ENCODE measurements around the gene GCDH. TPM values are rescaled to one million over a fixed set of nuclear protein-coding genes. Genes with fewer than 3 reads are reported as not detected.

GCDH gene
- total and polyA plus RNA-seq, 2 of the 8 experiments (the other 6 are each of a cell fraction or from before 2014, with no cell fraction given) = 67.3 to 89.4 TPM

DNA sequence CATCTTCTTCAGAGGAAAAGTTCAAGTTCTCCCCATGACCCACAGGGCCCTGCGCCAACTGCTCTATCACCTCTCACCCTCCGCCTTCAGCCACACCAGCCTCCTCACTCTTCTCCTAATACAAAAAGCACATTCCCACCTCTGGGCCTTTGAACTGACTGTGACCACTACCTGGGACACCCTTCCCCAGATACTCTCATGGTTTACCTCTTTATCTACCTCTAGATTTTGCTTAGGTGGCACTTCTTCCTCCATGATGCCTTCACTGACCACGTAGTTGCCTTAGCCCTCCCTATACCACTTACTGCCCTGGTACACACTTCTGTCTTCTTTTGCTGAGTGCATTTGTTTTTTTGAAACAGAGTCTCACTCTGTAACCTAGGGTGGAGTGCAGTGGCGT lies 32.0 kb downstream of the GCDH start:
- Histone ChIP-seq H3K14ac (ENCODE audit: insufficient read length) (no peak overlapping the region), H4K20me1 (replicated peaks in 1 of 2; ENCODE audit: control insufficient read depth in 1 of 2, insufficient read depth in 2 of 2, low read length in 2 of 2) (peaks cover 0 to 3% of the 10 kb centered on the region in 2 experiments), H3K4ac (replicated peaks; ENCODE audit: insufficient read length, low read depth, low read length) (no peak overlapping the region), H4K5ac (ENCODE audit: insufficient read length, low read depth, low read length) (no peak overlapping the region), H3K4me1 (replicated peaks in 1 of 4; ENCODE audit: control insufficient read depth in 3 of 4, insufficient read depth in 4 of 4, low read length in 3 of 4) (peaks cover 0 to 2% (median 0%) of the 10 kb centered on the region in 4 experiments; a peak in 1 of 7 replicates), H2BK12ac (ENCODE audit: low read depth, low read length) (no peak overlapping the region), H4K8ac (ENCODE audit: extremely low read depth, insufficient read depth, low read length) (no peak overlapping the region), H2BK120ac (replicated peaks; ENCODE audit: low read depth, low read length) (no peak overlapping the region), H3K9ac (replicated peaks in 1 of 4; ENCODE audit: extremely low read depth in 1 of 4, low read depth in 3 of 4, low read length in 3 of 4) (no peak overlapping the region), H2AFZ (ENCODE audit: low read length) (no peak overlapping the region), H2BK20ac (ENCODE audit: low read length) (no peak overlapping the region), H3K79me1 (ENCODE audit: low read depth, low read length) (no peaks in the 10 kb centered on the region), H2BK5ac (ENCODE audit: low read depth, low read length) (no peak overlapping the region), H3K79me2 (ENCODE audit: control insufficient read depth in 1 of 2, insufficient read depth in 2 of 2, low read length in 2 of 2) (no peaks in the 10 kb centered on the region), H3K4me2 (ENCODE audit: insufficient read depth in 1 of 2, low read depth in 2 of 2, low read length in 2 of 2) (no peak overlapping the region), H3K23ac (ENCODE audit: insufficient read length) (no peak overlapping the region), H3K27ac (ENCODE audit: low read depth, low read length) (no peak overlapping the region), H3K36me3 (ENCODE audit: control insufficient read depth in 2 of 4, insufficient read depth in 4 of 4, low read length in 3 of 4) (peaks cover 25 to 55% (median 38%) of the 10 kb centered on the region in 4 experiments; a peak in 7 of 8 replicates), H4K91ac (replicated peaks; ENCODE audit: insufficient read length, low read length) (no peak overlapping the region), H3K27me3 (replicated peaks in 1 of 4; ENCODE audit: control insufficient read depth in 3 of 4, extremely low read depth in 1 of 4, insufficient read depth in 3 of 4, low read length in 3 of 4) (peaks cover 6 to 11% (median 10%) of the 10 kb centered on the region in 4 experiments), H2BK15ac (ENCODE audit: low read length) (no peak overlapping the region), H3K56ac (replicated peaks; ENCODE audit: insufficient read length, low read depth, low read length) (no peak overlapping the region), H3K23me2 (ENCODE audit: low read depth, low read length) (no peaks in the 10 kb centered on the region), H2AK5ac (ENCODE audit: low read depth, low read length) (no peak overlapping the region), H3K9me3 (ENCODE audit: insufficient read depth in 2 of 2, low read depth in 1 of 2, low read length in 1 of 2) (peaks cover 2 to 9% of the 10 kb centered on the region in 2 experiments; a peak in 1 of 4 replicates), H3K4me3 (ENCODE audit: extremely low read depth in 1 of 4, insufficient read depth in 2 of 4, low read depth in 3 of 4, low read length in 4 of 4) (no peak overlapping the region), H3K18ac (ENCODE audit: extremely low read depth, low read length) (no peak overlapping the region)
- TF ChIP-seq SAP30 (IDR thresholded peaks at IDR 0.05; ENCODE audit: insufficient read depth, insufficient replicate concordance, low read length) = no peak
- TF ChIP-seq YY1 (IDR thresholded peaks at IDR 0.05; ENCODE audit: low read depth, low read length) = no peak
- TF ChIP-seq SP1 (IDR thresholded peaks at IDR 0.05; ENCODE audit: low read depth, low read length) = no peak
- FAIRE-seq = no peak
- 98% methylated on average over 4 of the region's 4 CpGs; no CpG with 5 or more reads in 1 of the 2 experiments for WGBS, 2 experiments (ENCODE audit: extremely low coverage in 1 of 2, insufficient coverage in 1 of 2, insufficient read length in 1 of 2, insufficient replicate concordance in 2 of 2, low coverage in 1 of 2, low lambda C conversion rate in 2 of 2, missing lambda C conversion rate in 1 of 2)
- ChIA-PET POLR2A (ENCODE audit: partially characterized antibody) (interaction anchor here (0.6 to 13.9 kb wide), 6 partner anchors 10 to 50 kb away, joined by 4 to 180 read pairs (median 10); partner anchors contain the start of genes CALR, FARSA and GCDH), CTCF (ENCODE audit: partially characterized antibody) (interaction anchor here (1.2 kb wide), 1 partner anchor 38 kb away, joined by 5 read pairs; no protein-coding TSS in a partner anchor)
- DNase-seq (ENCODE audit: low read depth in 1 of 2, low spot score in 2 of 2) = no peak
